Middle frontal gyrus (tissue), 1 donor: Measurements from ENCODE around the gene ZCWPW1.
"Not testable (repeated sequence)": the region's sequence is repeated elsewhere in the genome, so short reads cannot be mapped to it uniquely, and the experiment has no call there.

Experiments
- DNase-seq: peaks from one replicate; pipeline ENCODE4 v3.0.0-alpha.2; 2015; ENCODE audit warnings: low spot score; ENCODE audit errors: extremely low spot score

The ZCWPW1 gene

GRCh38 chr7:100373870-100374598 lies 54.5 kb downstream of the ZCWPW1 start:
- DNase-seq: not testable (repeated sequence)

GRCh38 chr7:100373261-100373831 lies 55.2 kb downstream of the ZCWPW1 start, which contains the start of gene PILRA:
Gene PILRA, plus strand, starts transcription at chr7:100373487. Its CDS starts 170 bp downstream, at chr7:100373657.
- no peak for DNase-seq

GRCh38 chr7:100372694-100373093 lies 55.8 kb downstream of the ZCWPW1 start:
- DNase-seq: no peak

- DNase-seq: no peak
Measured at GRCh38 chr7:100372256-100372655, 56.2 kb downstream of the ZCWPW1 start.

- no peak for DNase-seq
Measured at GRCh38 chr7:100371561-100372171, 56.8 kb downstream of the ZCWPW1 start.

GRCh38 chr7:100370746-100371145 lies 57.8 kb downstream of the ZCWPW1 start:
- no peak for DNase-seq

GRCh38 chr7:100370303-100370702 lies 58.2 kb downstream of the ZCWPW1 start:
- DNase-seq: no peak

GRCh38 chr7:100369105-100369504 lies 59.4 kb downstream of the ZCWPW1 start:
- DNase-seq: no peak

GRCh38 chr7:100367676-100368613 lies 60.6 kb downstream of the ZCWPW1 start:
- DNase-seq: no peak

GRCh38 chr7:100367251-100367620 lies 61.3 kb downstream of the ZCWPW1 start:
- no peak for DNase-seq

- DNase-seq: no peak
Measured at GRCh38 chr7:100366411-100367250, 61.9 kb downstream of the ZCWPW1 start.

GRCh38 chr7:100365998-100366367 lies 62.5 kb downstream of the ZCWPW1 start:
- not testable (repeated sequence) for DNase-seq

- no peak for DNase-seq
Measured at GRCh38 chr7:100364480-100364879, 64.0 kb downstream of the ZCWPW1 start.

GRCh38 chr7:100363797-100364196 lies 64.7 kb downstream of the ZCWPW1 start:
- DNase-seq: not testable (repeated sequence)

- no peak for DNase-seq
Measured at GRCh38 chr7:100363098-100363497, 65.4 kb downstream of the ZCWPW1 start.

GRCh38 chr7:100360135-100360854 lies 68.2 kb downstream of the ZCWPW1 start:
- DNase-seq: no peak

GRCh38 chr7:100358857-100359212 lies 69.7 kb downstream of the ZCWPW1 start:
- no peak for DNase-seq

- no peak for DNase-seq
Measured at GRCh38 chr7:100358027-100358856, 70.3 kb downstream of the ZCWPW1 start, which contains the start of gene PILRB. Gene PILRB, plus strand, starts transcription at chr7:100358117. Its CDS starts 186 bp downstream, at chr7:100358303.

GRCh38 chr7:100357131-100357561 lies 71.4 kb downstream of the ZCWPW1 start:
- no peak for DNase-seq
